Stimulated activated CD4-positive, alpha-beta T cell treated with anti-CD3 and anti-CD28 coated beads, Interleukin-4, amount 100 ng/mL, for 1 hour (primary cell): ENCODE results near the gene NMD3.
"Not testable (repeated sequence)": the region's sequence is repeated elsewhere in the genome, so short reads cannot be mapped to it uniquely, and the experiment has no call there.

Experiments used
- DNase-seq: peaks from one replicate; pipeline ENCODE4 v3.0.0-alpha.2; 2020

Gene NMD3

GRCh38 chr3:161220850-161221753, at the start of gene NMD3:
NMD3 (plus strand) TSS chr3:161221311; CDS start chr3:161222014, 703 bp downstream.
- DNase-seq = peak; percentile 92

GRCh38 chr3:161171639-161172552, 49.2 kb upstream of the NMD3 start:
- DNase-seq = no peak

- DNase-seq = no peak
Observed at GRCh38 chr3:161175506-161175905, 45.6 kb upstream of the NMD3 start.

GRCh38 chr3:161177991-161178390, 43.1 kb upstream of the NMD3 start:
- no peak for DNase-seq

GRCh38 chr3:161181371-161181770, 39.7 kb upstream of the NMD3 start:
- DNase-seq = not testable (repeated sequence)

- DNase-seq = no peak
Observed at GRCh38 chr3:161187046-161187445, 34.1 kb upstream of the NMD3 start.

GRCh38 chr3:161197855-161198850, 23.0 kb upstream of the NMD3 start:
- DNase-seq = no peak

GRCh38 chr3:161199926-161200325, 21.2 kb upstream of the NMD3 start:
- no peak for DNase-seq

- DNase-seq = no peak
Observed at GRCh38 chr3:161203485-161204098, 17.5 kb upstream of the NMD3 start.

GRCh38 chr3:161208931-161209330, 12.2 kb upstream of the NMD3 start:
- no peak for DNase-seq

- no peak for DNase-seq
Observed at GRCh38 chr3:161212171-161212771, 8.8 kb upstream of the NMD3 start.

GRCh38 chr3:161212906-161213305, 8.2 kb upstream of the NMD3 start:
- DNase-seq = no peak

- no peak for DNase-seq
Observed at GRCh38 chr3:161213644-161214043, 7.5 kb upstream of the NMD3 start.

GRCh38 chr3:161215185-161215584, 5.9 kb upstream of the NMD3 start:
- no peak for DNase-seq

- DNase-seq = no peak
Observed at GRCh38 chr3:161217496-161217895, 3.6 kb upstream of the NMD3 start.

GRCh38 chr3:161219495-161219894, 1.6 kb upstream of the NMD3 start:
- no peak for DNase-seq

- no peak for DNase-seq
Observed at GRCh38 chr3:161221806-161222600, 892 bp downstream of the NMD3 start.

- no peak for DNase-seq
Observed at GRCh38 chr3:161222662-161223061, 1.6 kb downstream of the NMD3 start.

- no peak for DNase-seq
Observed at GRCh38 chr3:161224786-161225185, 3.7 kb downstream of the NMD3 start.

- DNase-seq = no peak
Observed at GRCh38 chr3:161230621-161231171, 9.6 kb downstream of the NMD3 start.
